Neural progenitor cell (in vitro differentiated cells): ENCODE data around the gene DSCAML1. TPM values are rescaled to one million over a fixed set of nuclear protein-coding genes. Genes with fewer than 3 reads are reported as not detected.

Source experiments
- DNase-seq: peaks from one replicate; pipeline ENCODE4 v3.0.0-alpha.2; 2016; ENCODE audit warnings: low spot score
- H2AFZ ChIP-seq: fragments of 200-600 bp; sonication (generic); replicated peaks from 2 replicates; pipeline ENCODE4 v1.6.1; 2016; ENCODE audit warnings: antibody characterized with exemption
- H3F3A ChIP-seq: fragments of 200-600 bp; sonication (generic); 2 replicates; pipeline ENCODE4 v1.6.1; 2016; ENCODE audit warnings: antibody characterized with exemption, low read depth
- H3K27ac ChIP-seq: fragments of 200-600 bp; sonication (generic); 2 replicates; pipeline ENCODE4 v1.5.1; 2016; ENCODE audit warnings: mild to moderate bottlenecking
- H3K27me3 ChIP-seq: fragments of 200-600 bp; sonication (generic); 2 replicates; pipeline ENCODE4 v1.6.1; 2016; ENCODE audit warnings: mild to moderate bottlenecking, moderate library complexity
- H3K36me3 ChIP-seq: fragments of 200-600 bp; sonication (generic); 2 replicates; pipeline ENCODE4 v1.5.1; 2016
- H3K4me1 ChIP-seq: fragments of 200-600 bp; sonication (generic); 2 replicates; pipeline ENCODE4 v1.6.1; 2016; ENCODE audit warnings: mixed run types
- H3K4me2 ChIP-seq: fragments of 200-600 bp; sonication (generic); 2 replicates; pipeline ENCODE4 v1.6.1; 2016
- H3K4me3 ChIP-seq: fragments of 200-600 bp; sonication (generic); 2 replicates; pipeline ENCODE4 v1.5.1; 2016
- H3K79me2 ChIP-seq: fragments of 200-600 bp; sonication (generic); 2 replicates; pipeline ENCODE4 v1.6.1; 2016; ENCODE audit warnings: low read depth
- H3K9ac ChIP-seq: fragments of 200-600 bp; sonication (generic); 2 replicates; pipeline ENCODE4 v1.6.1; 2016
- H3K9me3 ChIP-seq: fragments of 200-600 bp; sonication (generic); 2 replicates; pipeline ENCODE4 v1.5.1; 2016; ENCODE audit warnings: low read depth
- H4K20me1 ChIP-seq: fragments of 200-600 bp; sonication (generic); 2 replicates; pipeline ENCODE4 v1.6.1; 2016; ENCODE audit warnings: low read depth
- H3K27ac Mint-ChIP-seq: 3 replicates; pipeline ENCODE4 v1.8.0; 2021; ENCODE audit warnings: mixed read lengths
- H3K27me3 Mint-ChIP-seq: 2 replicates; pipeline ENCODE4 v1.8.0; 2022; ENCODE audit warnings: low read depth, mild to moderate bottlenecking, inconsistent platforms, moderate library complexity, mixed read lengths; ENCODE audit not compliant: insufficient read depth
- H3K36me3 Mint-ChIP-seq: 3 replicates; pipeline ENCODE4 v1.8.0; 2021; ENCODE audit warnings: mixed read lengths
- H3K4me1 Mint-ChIP-seq: 3 replicates; pipeline ENCODE4 v1.8.0; 2021; ENCODE audit warnings: mixed read lengths
- H3K4me3 Mint-ChIP-seq: 3 replicates; pipeline ENCODE4 v1.8.0; 2021; ENCODE audit warnings: mild to moderate bottlenecking, moderate library complexity, mixed read lengths
- H3K9me3 Mint-ChIP-seq: 3 replicates; pipeline ENCODE4 v1.8.0; 2020; ENCODE audit warnings: mixed read lengths
- CTCF ChIP-seq: fragments of 200-600 bp; sonication (generic); IDR thresholded peaks from 2 replicates; pipeline ENCODE4 v1.5.1; 2017; ENCODE audit warnings: antibody characterized with exemption, mild to moderate bottlenecking
- EZH2 ChIP-seq: fragments of 200-600 bp; sonication (generic); IDR thresholded peaks from 2 replicates; pipeline ENCODE4 v1.6.1; 2017; ENCODE audit warnings: antibody characterized with exemption, mild to moderate bottlenecking, moderate library complexity
- EZH2phosphoT487 ChIP-seq: fragments of 200-600 bp; sonication (generic); IDR thresholded peaks from 2 replicates; pipeline ENCODE4 v1.6.1; 2017; ENCODE audit warnings: antibody characterized with exemption
- total RNA-seq: library from RNA; depleted of rRNA; stranded (reverse); fragments of >200 nt; gene quantifications from 2 replicates; pipeline ENCODE4 v1.2.3, GENCODE V29; 2015; ENCODE audit warnings: low replicate concordance

Gene DSCAML1
- total RNA-seq, 1 donor from 2014 or later = 0.06 TPM

DNA sequence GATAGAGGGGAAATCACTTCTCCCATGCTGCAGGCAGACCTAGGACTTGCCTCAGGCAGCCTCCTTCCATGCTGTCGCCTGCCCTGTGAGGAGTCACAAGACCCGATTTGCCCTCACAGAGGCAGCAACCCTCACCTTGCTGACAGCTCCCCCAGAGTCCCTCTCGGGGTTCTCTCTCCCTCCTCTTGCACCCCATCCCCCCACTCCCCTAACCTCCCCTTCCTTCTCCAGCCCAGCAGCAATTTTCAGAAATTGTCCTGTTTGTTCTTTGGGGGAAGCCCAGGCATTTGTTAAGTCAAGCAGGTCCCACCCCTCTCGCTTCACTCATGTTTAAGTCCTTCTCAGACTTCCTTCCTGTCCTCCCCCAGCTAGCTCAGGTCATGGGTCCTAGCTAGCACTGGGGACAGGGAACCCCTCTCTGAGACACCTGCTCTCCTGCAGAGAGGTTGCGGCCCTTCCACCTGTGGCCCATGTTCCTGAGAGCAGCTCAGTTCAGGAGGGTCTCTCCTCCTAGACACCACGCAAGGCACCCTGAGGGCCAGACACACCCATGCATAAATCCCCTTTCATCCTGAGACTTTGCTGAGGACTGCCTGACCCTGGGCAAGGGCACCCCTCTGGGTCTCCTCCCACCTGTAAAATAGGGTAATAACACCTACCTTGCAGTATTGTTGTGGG, 33.8 kb upstream of the DSCAML1 start:
- H3K36me3 Mint-ChIP-seq = peaks cover 4% of the 10 kb centered on the region
- Histone ChIP-seq H3F3A (no peaks in the 10 kb centered on the region), H4K20me1 (no peaks in the 10 kb centered on the region), H3K79me2 (no peaks in the 10 kb centered on the region), H3K4me1 (peaks cover 9% of the 10 kb centered on the region), H3K27ac (no peak overlapping the region), H3K4me2 (no peak overlapping the region), H3K9ac (no peak overlapping the region), H3K36me3 (no peaks in the 10 kb centered on the region), H3K4me3 (no peak overlapping the region), H3K9me3 (no peaks in the 10 kb centered on the region), H3K27me3 (no peaks in the 10 kb centered on the region), H2AFZ (no peak overlapping the region)
- peaks cover 9% of the 10 kb centered on the region for H3K27me3 Mint-ChIP-seq
- no peak overlapping the region for H3K27ac Mint-ChIP-seq
- no peak overlapping the region for H3K4me3 Mint-ChIP-seq
- H3K4me1 Mint-ChIP-seq = peaks cover 15% of the 10 kb centered on the region
- H3K9me3 Mint-ChIP-seq = no peaks in the 10 kb centered on the region
- no peak for DNase-seq
- TF ChIP-seq EZH2 (no peak), EZH2phosphoT487 (no peak), CTCF (no peak)

DNA sequence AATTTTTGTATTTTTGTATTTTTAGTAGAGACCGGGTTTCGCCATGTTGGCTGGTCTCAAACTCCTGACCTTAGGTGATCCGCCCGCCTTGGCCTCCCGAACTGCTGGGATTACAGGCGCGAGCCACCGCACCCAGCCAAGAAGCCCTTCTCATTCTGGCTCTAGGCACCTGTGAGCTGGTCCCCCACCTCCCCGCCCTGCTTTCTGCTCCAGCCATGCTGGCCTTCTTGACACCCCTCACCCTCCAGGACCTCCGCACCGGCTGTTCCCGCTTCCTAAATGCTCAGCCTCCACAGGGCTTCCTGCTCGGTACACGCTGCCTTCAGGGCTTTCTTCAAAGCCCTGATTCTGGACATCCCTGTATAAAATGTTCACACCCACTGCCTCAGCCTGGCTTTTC, 33.1 kb upstream of the DSCAML1 start:
- Mint-ChIP-seq H3K4me3 (no peak overlapping the region), H3K4me1 (peaks cover 15% of the 10 kb centered on the region)
- DNase-seq = no peak

GRCh38 chr11:117829369-117829725, 32.3 kb upstream of the DSCAML1 start:
- no peak for TF ChIP-seq CTCF
- no peak for TF ChIP-seq EZH2
- TF ChIP-seq EZH2phosphoT487 = no peak
- no peak for DNase-seq
- H3K4me1 ChIP-seq = peaks cover 9% of the 10 kb centered on the region
- H3K27me3 Mint-ChIP-seq = peaks cover 4% of the 10 kb centered on the region
- H4K20me1 ChIP-seq = no peaks in the 10 kb centered on the region
- no peak overlapping the region for H3K4me3 ChIP-seq
- H3F3A ChIP-seq = no peaks in the 10 kb centered on the region
- H3K9ac ChIP-seq = no peak overlapping the region
- no peaks in the 10 kb centered on the region for H3K27me3 ChIP-seq
- peaks cover 15% of the 10 kb centered on the region for H3K4me1 Mint-ChIP-seq
- H3K36me3 ChIP-seq = no peaks in the 10 kb centered on the region
- no peaks in the 10 kb centered on the region for H3K79me2 ChIP-seq
- no peak overlapping the region for H3K4me2 ChIP-seq
- no peak overlapping the region for H3K27ac Mint-ChIP-seq
- no peak overlapping the region for H3K4me3 Mint-ChIP-seq
- peaks cover 4% of the 10 kb centered on the region for H3K36me3 Mint-ChIP-seq
- no peak overlapping the region for H2AFZ ChIP-seq
- H3K27ac ChIP-seq = no peak overlapping the region
- H3K9me3 Mint-ChIP-seq = no peaks in the 10 kb centered on the region
- no peaks in the 10 kb centered on the region for H3K9me3 ChIP-seq

More for the DNA sequence above, 33.1 kb upstream of the DSCAML1 start:
- no peaks in the 10 kb centered on the region for H3K36me3 ChIP-seq
- H3K27me3 ChIP-seq = no peaks in the 10 kb centered on the region
- no peak overlapping the region for H3K27ac ChIP-seq
- Mint-ChIP-seq H3K27me3 (peaks cover 7% of the 10 kb centered on the region), H3K27ac (no peak overlapping the region), H3K9me3 (no peaks in the 10 kb centered on the region), H3K36me3 (peaks cover 4% of the 10 kb centered on the region)
- H3K9ac ChIP-seq = no peak overlapping the region
- no peaks in the 10 kb centered on the region for H3F3A ChIP-seq
- no peaks in the 10 kb centered on the region for H3K9me3 ChIP-seq
- no peak for TF ChIP-seq EZH2
- TF ChIP-seq CTCF = no peak
- TF ChIP-seq EZH2phosphoT487 = no peak
- no peaks in the 10 kb centered on the region for H4K20me1 ChIP-seq
- no peak overlapping the region for H3K4me3 ChIP-seq
- H3K79me2 ChIP-seq = no peaks in the 10 kb centered on the region
- H2AFZ ChIP-seq = no peak overlapping the region
- no peak overlapping the region for H3K4me2 ChIP-seq
- H3K4me1 ChIP-seq = peaks cover 9% of the 10 kb centered on the region
